HuH-7 (cell line): ENCODE measurements around the gene LMAN2L.

Source experiments
- DNase-seq: peaks from one replicate; pipeline ENCODE4 v3.0.0; 2011; ENCODE audit warnings: low spot score

The LMAN2L gene, protein sequence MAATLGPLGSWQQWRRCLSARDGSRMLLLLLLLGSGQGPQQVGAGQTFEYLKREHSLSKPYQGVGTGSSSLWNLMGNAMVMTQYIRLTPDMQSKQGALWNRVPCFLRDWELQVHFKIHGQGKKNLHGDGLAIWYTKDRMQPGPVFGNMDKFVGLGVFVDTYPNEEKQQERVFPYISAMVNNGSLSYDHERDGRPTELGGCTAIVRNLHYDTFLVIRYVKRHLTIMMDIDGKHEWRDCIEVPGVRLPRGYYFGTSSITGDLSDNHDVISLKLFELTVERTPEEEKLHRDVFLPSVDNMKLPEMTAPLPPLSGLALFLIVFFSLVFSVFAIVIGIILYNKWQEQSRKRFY

DNA sequence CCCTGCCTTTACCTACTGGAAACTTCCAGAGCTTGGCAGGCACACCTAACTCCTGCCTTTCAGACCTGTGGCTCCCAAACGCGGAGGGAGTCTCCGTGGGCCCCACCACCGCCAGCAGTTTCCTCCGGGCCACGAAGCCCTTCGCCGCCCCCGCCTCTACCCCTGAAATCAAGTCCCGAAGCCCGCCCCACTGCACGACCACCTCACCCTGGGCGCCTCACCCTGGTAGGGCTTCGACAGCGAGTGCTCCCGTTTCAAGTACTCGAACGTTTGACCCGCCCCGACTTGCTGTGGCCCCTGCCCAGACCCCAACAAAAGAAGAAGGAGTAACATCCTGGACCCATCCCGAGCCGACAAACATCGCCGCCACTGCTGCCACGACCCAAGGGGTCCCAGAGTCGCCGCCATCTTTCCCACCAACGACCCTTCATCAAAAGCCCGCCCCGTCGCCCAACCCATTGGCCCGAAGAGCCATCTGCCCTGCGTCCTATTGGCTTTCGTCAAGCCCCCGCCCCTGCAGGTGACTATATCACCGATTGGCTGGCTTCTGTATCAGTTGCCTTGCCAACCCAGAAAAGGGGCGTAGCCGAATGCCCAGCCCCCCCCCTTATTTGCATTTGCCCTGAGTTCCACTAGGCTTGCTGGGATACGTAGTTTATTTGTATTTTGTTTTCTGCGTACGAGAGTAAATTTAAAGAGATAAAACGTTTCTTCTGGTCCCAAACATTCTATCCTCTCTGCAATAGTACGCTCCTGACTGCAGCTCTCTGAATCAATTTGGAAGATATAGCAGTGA is at the start of gene LMAN2L:
LMAN2L (minus strand) TSS at position 432 of the 796 bp plus-strand sequence; CDS start at position 408, 24 bp downstream.
- peak; percentile 93 for DNase-seq

DNA sequence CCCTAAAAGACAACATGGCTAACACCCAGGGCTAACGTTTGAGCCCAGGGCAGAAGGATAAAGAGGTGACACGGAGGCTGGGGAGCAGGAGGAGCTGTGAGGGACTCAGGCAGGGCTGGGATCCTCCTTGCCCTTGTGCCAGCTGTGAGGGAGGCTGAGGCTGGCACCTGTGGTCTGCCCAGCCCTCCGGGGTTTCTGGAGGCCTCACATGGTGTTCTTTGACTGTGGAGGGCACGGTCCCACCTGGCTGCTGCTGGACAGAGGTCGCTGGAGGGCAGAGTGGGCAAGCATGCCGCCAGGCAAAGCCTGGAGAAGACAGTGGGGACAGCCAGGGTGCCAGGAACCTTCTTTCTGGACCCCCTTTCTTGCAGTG is 49.4 kb upstream of the LMAN2L start:
- DNase-seq = no peak

GRCh38 chr2:96788442-96789244 is 48.8 kb upstream of the LMAN2L start:
- DNase-seq = no peak

- DNase-seq = no peak
Observed at GRCh38 chr2:96787411-96787810, 47.5 kb upstream of the LMAN2L start.

GRCh38 chr2:96783388-96783787 is 43.5 kb upstream of the LMAN2L start:
- no peak for DNase-seq

DNA sequence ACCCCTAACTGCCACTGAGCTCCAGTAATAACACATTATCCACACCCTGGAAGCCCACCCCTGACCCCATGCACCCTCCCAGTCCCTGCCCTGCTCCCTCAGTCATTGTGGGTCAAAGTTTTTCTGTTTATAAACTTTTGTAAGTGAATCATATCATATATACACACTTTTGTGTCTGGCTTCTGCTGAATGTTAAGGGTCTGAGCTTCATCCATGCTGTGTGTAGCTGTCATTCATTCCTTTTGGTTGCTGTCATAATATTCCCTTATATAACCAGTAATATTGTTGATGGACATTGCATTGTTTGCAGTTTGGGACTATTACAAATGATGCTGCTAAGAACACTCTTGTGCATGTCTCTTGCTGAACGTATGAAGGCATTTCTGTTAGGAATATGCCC is 35.3 kb upstream of the LMAN2L start:
- no peak for DNase-seq

DNA sequence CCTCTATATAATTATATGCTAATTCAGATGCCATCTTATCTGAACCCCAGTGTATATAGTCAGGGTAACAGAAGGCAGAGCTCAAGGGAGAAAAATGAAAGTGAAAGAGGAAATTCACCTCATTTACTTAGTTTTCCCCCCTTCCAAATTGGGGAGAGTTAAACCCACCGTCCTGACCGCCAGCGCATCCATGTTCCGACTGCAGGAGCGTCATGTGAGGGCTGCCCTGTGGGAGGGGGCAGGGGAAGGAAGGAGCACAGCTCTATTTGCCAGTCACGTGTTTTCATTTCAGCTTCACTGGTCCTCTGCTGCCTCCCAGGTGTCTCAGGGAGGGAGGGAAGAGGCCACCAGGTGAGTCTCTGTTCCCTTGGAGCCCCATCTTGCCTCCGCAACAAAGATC is 34.1 kb upstream of the LMAN2L start:
- no peak for DNase-seq

DNA sequence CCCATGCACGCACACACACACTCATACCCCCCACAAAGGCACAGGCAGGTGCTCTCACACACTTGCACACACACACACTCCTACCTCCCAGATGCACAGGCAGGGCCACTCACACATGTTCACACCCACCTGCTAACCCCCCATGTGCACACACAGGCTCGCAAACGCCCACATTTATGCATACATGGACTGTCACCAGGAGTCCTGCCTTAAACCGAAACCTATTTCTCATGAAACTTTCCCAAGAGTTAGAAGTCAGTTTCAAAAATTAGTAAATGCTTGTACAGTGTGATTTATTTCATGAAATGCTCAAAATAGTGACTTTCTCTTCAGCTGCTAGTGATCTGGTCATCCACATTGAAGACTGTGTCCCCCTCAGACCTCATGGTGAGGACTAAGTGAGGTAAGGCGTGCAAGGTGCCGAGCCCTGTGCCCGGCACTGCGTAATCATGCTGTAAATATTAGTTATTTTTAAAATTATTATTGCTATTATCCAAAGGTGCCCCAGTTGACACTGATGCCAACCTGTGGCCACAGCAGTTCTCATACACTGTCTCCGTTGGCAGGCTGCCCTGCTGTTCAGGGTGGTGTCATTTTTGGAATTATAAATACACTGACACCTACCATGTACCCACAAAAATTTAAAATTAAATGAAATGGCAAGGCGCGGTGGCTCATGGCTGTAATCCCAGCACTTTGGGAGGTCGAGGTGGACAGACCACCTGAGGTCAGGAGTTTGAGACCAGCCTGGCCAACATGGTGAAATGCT is 33.2 kb upstream of the LMAN2L start:
- no peak for DNase-seq

DNA sequence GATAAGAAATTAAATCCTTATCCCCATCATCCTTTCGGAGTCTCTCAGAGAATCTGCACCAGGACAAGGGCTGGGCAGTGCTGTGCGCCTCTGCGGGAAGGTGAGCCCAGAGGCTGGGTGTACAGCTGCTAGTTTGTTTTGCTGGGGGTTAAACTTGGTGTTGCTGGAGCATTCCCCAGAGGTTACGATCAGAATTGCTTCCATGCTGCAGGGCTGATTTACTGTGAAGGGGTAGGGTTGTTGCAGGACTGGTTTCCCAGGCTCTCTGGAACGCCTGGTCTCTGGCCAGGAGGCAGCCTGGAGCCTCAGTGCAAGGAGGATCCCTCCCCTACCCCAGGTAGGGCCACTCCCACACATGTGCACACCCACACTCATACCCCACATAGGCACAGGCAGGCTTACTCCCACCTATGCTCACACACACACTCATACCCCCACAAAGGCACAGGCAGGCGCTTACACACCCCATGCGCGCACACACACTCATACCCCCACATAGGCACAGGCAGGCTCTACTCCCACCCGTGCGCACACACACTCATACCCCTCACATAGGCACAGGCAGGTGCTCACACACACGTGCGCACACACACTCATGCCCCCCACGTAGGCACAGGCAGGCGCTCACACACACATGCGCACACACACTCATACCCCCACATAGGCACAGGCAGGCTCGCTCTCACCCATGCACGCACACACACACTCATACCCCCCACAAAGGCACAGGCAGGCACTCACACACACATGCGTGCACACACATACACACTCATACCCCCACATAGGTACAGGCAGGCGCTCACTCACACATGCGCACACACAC is 32.1 kb upstream of the LMAN2L start:
- no peak for DNase-seq

- no peak for DNase-seq
Observed at GRCh38 chr2:96770442-96771202, 30.8 kb upstream of the LMAN2L start.

- no peak for DNase-seq
Observed at GRCh38 chr2:96769814-96770213, 29.9 kb upstream of the LMAN2L start.

- DNase-seq = no peak
Observed at GRCh38 chr2:96768083-96768561, 28.3 kb upstream of the LMAN2L start.

- DNase-seq = no peak
Observed at GRCh38 chr2:96767135-96767871, 27.4 kb upstream of the LMAN2L start.

DNA sequence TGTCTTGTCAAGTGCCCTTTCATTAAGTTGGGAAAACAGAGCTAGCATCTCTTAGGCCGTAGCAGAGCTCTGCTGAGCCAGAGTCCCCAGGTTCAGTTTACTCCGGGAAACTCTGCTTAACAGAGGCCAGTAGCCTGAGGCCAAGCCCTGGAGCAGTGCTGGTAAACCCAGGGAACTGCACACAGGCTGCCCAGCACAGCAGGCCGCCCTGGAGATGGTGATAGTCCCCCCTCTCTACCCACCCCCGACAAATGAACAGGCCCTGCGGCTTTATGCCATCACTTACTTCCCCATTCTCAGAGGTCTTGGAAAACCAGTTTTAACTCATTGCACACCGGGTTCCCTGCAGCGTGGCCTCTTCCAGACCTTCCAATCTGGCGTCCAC is 24.4 kb upstream of the LMAN2L start:
- DNase-seq = no peak

DNA sequence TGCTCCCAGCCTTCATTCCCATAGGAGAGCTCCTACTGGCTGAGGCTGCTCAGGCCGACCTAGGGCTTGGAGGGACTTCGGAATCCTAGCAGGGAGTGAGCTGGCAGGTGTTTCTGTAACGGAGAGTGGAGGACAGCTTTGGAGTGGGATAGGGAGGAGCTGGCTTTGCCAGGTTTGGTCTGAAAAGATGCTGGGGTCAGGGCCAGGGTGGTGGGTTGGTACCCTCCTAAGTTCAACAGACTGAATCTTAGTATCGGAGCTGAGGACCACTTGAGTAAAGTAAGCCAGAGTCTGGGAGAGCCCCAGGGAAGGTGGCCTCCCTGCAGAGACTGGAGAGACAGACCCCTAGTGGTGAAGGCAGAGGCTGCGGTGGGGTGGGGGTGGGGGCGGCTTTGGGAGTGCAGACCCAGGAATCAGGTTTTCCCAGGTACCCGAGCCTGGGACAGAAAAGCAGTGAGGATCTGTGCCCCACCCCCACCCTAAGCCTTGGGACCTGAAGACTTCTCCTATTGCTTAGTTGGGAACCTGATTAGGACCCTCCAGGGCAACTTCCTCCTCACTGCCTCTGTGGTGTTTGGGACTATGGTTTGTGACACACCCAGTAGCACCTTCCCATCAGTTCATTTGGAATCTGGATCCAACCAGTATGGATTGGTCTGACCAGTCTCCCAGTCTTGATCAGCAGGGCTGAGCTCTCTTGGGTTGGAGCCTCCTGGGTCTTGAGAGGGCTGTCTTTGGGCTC is 23.8 kb upstream of the LMAN2L start:
- peak; percentile 79 for DNase-seq

DNA sequence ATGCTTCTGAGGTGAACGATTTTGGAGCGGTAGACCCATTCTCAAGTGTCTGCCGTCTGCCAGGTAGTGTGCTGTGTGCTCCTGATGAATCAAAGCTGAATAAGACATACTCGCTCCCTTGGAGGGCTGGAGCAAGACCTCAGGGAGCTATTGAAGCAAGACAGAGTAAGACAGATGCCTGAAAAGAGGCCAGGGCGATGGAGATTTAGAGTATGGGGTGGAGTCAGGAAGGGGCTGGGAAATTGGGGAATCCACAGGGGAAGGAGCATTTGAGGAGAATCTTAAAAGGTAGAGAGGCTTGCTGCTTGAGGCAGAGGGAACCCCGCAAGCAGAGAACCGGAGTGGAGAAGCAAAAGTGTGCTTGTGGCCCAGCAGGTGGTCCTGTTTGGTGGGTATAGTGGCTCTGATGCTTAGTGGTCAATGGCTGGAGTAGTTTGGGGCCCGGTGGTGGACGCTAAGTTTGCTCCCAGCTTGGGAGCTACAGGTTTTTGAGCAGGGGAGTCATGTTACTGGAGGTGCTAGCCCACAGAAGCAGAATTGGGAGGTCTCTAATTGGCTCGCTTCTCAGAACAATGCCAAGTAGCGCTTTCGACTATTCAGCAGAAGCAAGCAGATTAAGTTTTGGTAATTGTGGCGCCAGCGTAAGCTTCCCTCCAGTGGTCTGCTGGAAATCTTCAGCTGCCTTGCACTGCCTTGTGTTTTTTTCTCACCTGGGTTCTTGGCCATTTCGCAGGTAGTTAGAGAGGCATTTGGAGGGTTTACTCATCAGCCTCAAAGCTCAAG is 22.9 kb upstream of the LMAN2L start:
- DNase-seq = no peak

GRCh38 chr2:96760986-96761832 is 21.3 kb upstream of the LMAN2L start:
- peak; percentile 60 for DNase-seq
